Endothelial cell of umbilical vein (primary cell): ENCODE measurements around the gene TLDC2.

ENCODE experiments used
- POLR2A ChIP-seq: IDR thresholded peaks from 2 replicates; pipeline ENCODE4 v1.6.1; 2012; ENCODE audit warnings: low read depth, mild to moderate bottlenecking, control low read depth, low read length
- POLR2AphosphoS5 ChIP-seq: IDR thresholded peaks from 2 replicates; pipeline ENCODE4 v1.6.1; 2012; ENCODE audit warnings: low read depth, mild to moderate bottlenecking, control low read depth, low read length, moderate library complexity; ENCODE audit not compliant: insufficient read depth
- TF ChIP-seq, protein P1 (sequence below), 2 donors: IDR thresholded peaks; 1 replicate in 1 of 2; 2 replicates in 1 of 2; pipeline ENCODE4 v1.5.1; 2011; ENCODE audit warnings: low read length in 2 of 2, mild to moderate bottlenecking in 2 of 2, moderate library complexity in 2 of 2, control low read depth in 1 of 2, inconsistent platforms in 1 of 2, low read depth in 1 of 2; ENCODE audit not compliant: insufficient read depth in 1 of 2; ENCODE audit errors: extremely low read depth in 1 of 2

DNA sequence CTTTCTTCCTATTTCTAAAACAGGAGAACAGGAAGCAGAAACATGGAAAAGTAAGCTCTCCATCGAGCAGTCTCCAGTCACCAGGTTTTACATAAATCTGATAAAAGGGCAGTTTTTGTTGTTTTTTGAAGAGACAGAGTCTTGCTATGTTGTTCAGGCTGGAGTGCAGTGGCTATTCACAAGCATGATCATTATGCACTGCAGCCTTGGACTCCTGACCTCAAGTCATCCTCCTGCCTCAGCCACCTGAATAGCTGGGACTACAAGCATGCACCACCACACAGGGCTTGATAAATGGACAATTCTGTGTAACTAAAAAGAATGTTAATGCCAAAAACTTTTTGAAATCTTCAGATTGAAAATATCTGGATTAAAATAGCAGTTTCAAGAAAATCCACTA lies 51.8 kb downstream of the TLDC2 start:
- TF ChIP-seq, protein P1, sequence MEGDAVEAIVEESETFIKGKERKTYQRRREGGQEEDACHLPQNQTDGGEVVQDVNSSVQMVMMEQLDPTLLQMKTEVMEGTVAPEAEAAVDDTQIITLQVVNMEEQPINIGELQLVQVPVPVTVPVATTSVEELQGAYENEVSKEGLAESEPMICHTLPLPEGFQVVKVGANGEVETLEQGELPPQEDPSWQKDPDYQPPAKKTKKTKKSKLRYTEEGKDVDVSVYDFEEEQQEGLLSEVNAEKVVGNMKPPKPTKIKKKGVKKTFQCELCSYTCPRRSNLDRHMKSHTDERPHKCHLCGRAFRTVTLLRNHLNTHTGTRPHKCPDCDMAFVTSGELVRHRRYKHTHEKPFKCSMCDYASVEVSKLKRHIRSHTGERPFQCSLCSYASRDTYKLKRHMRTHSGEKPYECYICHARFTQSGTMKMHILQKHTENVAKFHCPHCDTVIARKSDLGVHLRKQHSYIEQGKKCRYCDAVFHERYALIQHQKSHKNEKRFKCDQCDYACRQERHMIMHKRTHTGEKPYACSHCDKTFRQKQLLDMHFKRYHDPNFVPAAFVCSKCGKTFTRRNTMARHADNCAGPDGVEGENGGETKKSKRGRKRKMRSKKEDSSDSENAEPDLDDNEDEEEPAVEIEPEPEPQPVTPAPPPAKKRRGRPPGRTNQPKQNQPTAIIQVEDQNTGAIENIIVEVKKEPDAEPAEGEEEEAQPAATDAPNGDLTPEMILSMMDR (IDR thresholded peaks at IDR 0.05; ENCODE audit: extremely low read depth in 1 of 2, insufficient read depth in 1 of 2, low read depth in 1 of 2, low read length in 2 of 2): no peak
- no peak for TF ChIP-seq POLR2AphosphoS5
- TF ChIP-seq POLR2A: no peak
